Endothelial cell of umbilical vein (primary cell): ENCODE results near the gene RFPL4A.
"Not testable (repeated sequence)": the region's sequence is repeated elsewhere in the genome, so short reads cannot be mapped to it uniquely, and the experiment has no call there.

Experiments used
- CTCF ChIP-seq, 2 donors: IDR thresholded peaks; 1 replicate in 1 of 2; 2 replicates in 1 of 2; pipeline ENCODE4 v1.5.1; 2011; ENCODE audit warnings: low read length in 2 of 2, mild to moderate bottlenecking in 2 of 2, moderate library complexity in 2 of 2, control low read depth in 1 of 2, inconsistent platforms in 1 of 2, low read depth in 1 of 2; ENCODE audit not compliant: insufficient read depth in 1 of 2; ENCODE audit errors: extremely low read depth in 1 of 2
- EZH2 ChIP-seq: IDR thresholded peaks from 2 replicates; pipeline ENCODE4 v1.6.1; 2012; ENCODE audit warnings: borderline replicate concordance, low read depth, mild to moderate bottlenecking, moderate library complexity, low read length, inconsistent platforms; ENCODE audit not compliant: severe bottlenecking
- FOS ChIP-seq: IDR thresholded peaks from 2 replicates; pipeline ENCODE4 v1.6.1; 2011; ENCODE audit warnings: mild to moderate bottlenecking, low read length, moderate library complexity, borderline replicate concordance; ENCODE audit not compliant: insufficient read depth
- GATA2 ChIP-seq: IDR thresholded peaks from 2 replicates; pipeline ENCODE4 v1.7.0; 2011; ENCODE audit warnings: low read depth, mild to moderate bottlenecking, moderate library complexity, mixed read lengths, low read length; ENCODE audit not compliant: insufficient read length, insufficient read depth
- JUN ChIP-seq: IDR thresholded peaks from 2 replicates; pipeline ENCODE4 v1.6.1; 2011; ENCODE audit warnings: borderline replicate concordance, low read depth; ENCODE audit not compliant: insufficient read length, insufficient read depth
- MAX ChIP-seq: IDR thresholded peaks from 2 replicates; pipeline ENCODE4 v1.6.1; 2011; ENCODE audit not compliant: insufficient read depth, insufficient read length
- MYC ChIP-seq: IDR thresholded peaks from one replicate; pipeline ENCODE4 v1.6.1; 2011; ENCODE audit warnings: mild to moderate bottlenecking, low read depth, low read length
- POLR2A ChIP-seq: IDR thresholded peaks from 2 replicates; pipeline ENCODE4 v1.6.1; 2012; ENCODE audit warnings: low read depth, mild to moderate bottlenecking, control low read depth, low read length
- POLR2AphosphoS5 ChIP-seq: IDR thresholded peaks from 2 replicates; pipeline ENCODE4 v1.6.1; 2012; ENCODE audit warnings: low read depth, mild to moderate bottlenecking, control low read depth, low read length, moderate library complexity; ENCODE audit not compliant: insufficient read depth

- TF ChIP-seq POLR2AphosphoS5; CTCF (IDR thresholded peaks at IDR 0.05; ENCODE audit: extremely low read depth in 1 of 2, insufficient read depth in 1 of 2, low read depth in 1 of 2, low read length in 2 of 2); POLR2A; EZH2; FOS; JUN; MAX; MYC; GATA2: not testable (repeated sequence)
Measured at GRCh38 chr19:55717879-55718711, 40.8 kb upstream of the RFPL4A start.
